ENCODE results near the gene PKD1.
"Not testable (repeated sequence)": the region's sequence is repeated elsewhere in the genome, so short reads cannot be mapped to it uniquely, and the experiment has no call there.

Gene PKD1

DNA sequence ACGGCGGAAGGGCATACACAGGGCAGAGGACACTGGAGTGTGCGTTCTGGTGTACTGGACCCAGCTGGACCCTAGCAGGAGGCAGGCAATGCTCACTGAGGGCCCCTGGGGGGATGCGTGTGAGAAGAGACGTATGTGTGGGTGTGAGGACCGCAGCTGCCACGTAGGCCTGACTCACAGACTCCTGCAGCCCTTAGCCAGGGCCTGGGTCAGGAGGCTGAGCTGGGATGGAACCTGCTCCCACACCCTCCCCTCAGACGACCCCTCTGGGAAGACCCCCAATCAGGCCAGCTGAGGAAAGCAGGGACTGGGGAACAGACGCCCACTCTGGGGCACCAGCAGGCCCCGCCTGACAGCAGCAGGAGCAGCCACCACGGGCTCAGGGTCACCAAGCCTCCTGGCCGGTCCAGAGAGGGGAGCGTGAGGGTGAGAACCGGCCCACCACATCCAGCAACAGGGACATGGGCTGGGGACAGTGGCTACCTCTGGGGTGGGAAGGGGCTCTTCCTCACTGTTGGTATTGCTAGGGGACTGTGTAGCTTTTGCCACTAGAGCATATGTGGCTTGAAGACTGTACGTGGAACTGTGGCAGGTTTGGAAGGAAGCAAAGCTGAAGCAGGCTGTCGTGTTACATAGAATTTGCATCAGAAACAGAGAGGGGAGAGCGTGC is 28.4 kb downstream of the PKD1 start:
- DNase-seq (ENCODE audit: low read depth): not testable (repeated sequence)

GRCh38 chr16:2106211-2106610 is 29.5 kb downstream of the PKD1 start:
- not testable (repeated sequence) for DNase-seq (ENCODE audit: low read depth)

GRCh38 chr16:2105769-2106168 is 29.9 kb downstream of the PKD1 start:
- DNase-seq (ENCODE audit: low read depth): not testable (repeated sequence)

DNA sequence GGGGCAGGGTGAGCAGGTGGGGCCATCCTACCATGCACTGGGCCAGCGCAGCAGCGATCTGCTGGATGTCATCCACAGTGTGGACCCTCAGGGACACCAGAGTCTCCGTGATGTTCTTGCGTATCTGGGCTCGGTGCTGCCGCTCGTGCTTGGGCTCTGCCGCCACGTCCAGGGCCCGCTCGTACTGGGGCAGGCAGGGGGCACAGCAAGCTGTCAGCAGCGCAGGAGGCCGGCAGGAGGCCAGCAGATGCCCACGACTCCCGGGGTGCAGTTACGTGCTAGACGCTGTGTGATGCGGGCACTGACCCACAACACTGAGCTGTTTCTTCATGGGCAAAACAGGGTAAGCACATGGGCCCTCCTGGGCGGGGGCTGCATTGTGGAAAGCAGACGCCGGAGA is 30.4 kb downstream of the PKD1 start:
- DNase-seq (ENCODE audit: low read depth): not testable (repeated sequence)

DNA sequence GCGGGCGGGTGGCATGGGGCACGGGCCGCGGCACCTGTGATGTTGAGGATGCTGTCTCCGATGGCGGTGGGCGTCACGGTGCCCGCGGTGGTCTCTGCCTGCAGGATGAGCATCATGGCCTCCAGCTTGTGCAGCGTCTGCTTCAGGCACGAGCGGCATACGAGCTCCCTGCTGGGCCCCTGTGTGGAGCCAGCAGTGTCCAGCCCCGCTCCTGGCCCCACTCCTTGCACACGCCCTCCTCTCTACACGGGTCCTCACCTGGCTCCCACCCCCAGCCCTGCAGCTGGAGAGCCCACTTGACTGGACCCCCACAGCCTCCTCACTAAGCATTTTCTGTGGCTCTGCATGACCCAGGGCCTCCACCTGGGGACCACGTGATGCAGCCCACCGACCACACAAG is 31.2 kb downstream of the PKD1 start:
- not testable (repeated sequence) for DNase-seq (ENCODE audit: low read depth)

DNA sequence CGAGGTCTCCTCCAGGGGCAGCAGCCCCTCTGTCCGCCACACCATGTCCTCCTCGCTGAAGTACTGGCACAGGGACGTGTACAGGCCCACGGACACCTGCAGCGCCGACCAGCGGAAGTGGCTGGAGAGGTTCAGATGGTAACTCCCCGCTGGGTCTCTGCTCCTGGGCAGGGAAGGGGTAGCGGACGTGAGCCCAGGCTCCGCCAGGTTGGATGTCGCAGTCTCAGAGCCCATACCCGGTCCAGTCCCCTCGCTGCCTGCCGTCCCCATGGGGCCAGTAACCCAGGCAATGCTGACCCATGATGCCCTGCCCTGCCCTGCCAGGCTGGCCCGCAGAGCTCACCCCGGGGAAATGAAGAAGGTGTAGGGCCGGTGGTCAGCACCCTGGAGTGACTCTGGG is 33.2 kb downstream of the PKD1 start:
- DNase-seq (ENCODE audit: low read depth): no peak

- DNase-seq (ENCODE audit: low read depth): not testable (repeated sequence)
Observed at GRCh38 chr16:2101581-2101980, 34.1 kb downstream of the PKD1 start.

DNA sequence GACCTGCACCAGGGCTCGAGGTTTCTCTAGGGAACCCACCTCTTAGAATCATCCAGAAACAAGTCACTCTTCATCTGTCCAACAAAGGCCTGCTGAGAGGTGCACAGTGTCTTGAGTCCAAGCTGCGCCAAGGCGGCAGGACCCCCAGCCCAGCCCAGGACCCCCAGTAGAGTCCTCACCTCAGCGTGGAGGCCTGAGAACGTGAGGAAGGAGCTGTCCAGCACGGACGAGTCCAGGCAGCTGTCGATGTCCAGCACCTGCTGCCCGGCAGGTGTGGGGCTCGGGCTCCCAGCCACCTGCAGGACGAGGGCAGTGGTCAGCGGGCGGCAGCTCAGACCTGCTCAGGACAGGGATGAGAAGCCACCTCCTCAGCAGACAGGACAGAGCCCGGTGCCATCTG is 38.0 kb downstream of the PKD1 start:
- not testable (repeated sequence) for DNase-seq (ENCODE audit: low read depth)

DNA sequence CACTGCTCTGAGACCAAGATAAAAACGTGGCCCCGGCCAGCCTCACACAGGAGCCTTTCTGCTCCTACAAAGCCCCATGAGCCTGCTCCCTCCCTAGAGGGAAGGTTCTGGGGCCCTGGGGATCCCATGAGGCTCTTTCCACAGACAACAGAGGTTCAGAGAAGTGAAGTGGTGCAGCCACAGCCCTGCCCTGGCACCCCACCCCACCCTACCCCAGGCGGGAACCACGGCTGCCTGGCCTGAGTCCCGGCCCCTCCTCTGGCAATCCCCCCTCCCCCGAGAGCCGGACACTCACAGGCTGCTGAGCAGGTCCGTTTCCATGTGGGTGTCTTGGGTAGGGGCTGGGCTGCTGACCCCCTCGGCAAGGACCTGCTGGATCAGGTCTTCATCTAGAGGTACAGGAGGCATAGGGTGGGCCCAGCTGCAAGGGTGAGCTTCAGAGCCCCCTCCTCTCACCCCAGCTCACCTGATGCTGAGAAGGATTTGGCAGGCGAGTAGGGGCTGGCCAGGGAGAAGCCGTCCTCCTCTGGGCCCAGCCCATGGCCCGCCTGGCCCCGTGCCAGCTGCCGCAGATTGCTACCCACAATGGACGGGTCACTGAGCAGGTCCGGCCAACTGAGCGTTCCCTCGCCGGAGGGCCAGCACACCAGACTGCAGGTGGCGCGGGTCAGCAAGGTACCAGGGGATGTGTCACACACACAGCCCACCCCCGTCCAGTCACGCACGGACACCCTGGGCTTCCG is 38.7 kb downstream of the PKD1 start:
- DNase-seq (ENCODE audit: low read depth): no peak

DNA sequence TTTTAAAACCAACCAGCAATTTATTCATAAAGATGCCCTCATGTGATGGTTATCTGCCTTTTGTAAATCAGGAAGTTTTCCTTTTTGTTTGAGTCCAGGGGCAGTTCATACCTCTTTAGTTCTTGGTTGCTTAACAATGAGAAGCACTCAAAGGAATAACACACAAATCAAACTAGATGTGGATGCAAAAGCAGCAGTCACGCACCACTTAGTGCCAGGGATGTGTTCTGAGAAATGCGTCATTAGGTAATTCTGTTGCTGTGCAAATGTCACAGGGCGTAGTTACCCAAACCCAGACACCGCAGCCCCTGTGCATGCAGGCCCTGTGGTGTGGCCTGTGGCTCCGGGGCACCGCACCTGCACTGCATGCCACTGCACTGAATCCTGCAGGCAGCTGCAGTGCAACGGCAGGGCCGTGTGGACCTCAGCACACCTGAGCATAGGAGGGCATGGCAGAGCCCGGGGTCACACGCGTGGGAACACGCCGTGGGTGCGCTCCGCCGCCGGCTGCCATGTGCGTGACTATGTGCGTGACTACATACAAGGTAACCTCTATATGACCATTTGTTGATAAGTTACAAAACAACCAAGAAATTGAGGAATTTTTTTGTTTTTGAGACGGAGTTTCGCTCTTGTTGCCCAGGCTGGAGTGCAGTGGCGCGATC is 39.6 kb downstream of the PKD1 start:
- DNase-seq (ENCODE audit: low read depth): no peak

DNA sequence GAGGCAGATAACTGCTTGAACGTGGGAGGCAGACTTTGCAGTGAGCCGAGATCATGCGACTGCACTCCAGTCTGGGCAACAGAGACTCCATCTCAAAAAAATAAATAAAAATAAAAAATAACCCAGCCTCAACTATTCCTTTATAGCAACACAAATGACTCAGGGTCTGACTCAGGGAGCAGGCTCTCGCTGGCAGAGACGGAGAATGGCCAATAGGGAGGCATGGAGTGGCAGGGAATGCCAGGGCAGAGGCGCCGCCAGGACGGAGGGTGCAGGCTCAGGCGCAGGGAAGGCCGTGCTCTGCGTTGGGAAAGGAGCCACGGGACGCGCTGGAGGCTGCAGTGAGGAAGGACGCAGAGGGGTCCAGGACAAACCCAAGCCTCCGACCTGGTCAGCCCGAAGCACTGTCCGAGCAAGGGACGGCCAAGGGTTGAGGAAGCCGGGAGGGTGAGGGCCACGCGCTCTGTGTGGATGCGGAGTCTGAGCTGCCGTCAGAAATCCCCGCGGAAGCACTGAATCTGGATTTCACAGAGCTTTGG is 40.3 kb downstream of the PKD1 start:
- no peak for DNase-seq (ENCODE audit: low read depth)

GRCh38 chr16:2093793-2094192 is 41.9 kb downstream of the PKD1 start:
- DNase-seq (ENCODE audit: low read depth): no peak

- DNase-seq (ENCODE audit: low read depth): no peak
Observed at GRCh38 chr16:2092866-2093265, 42.8 kb downstream of the PKD1 start.

GRCh38 chr16:2092256-2092620 is 43.5 kb downstream of the PKD1 start:
- DNase-seq (ENCODE audit: low read depth): no peak

- DNase-seq (ENCODE audit: low read depth): no peak
Observed at GRCh38 chr16:2091547-2092255, 44.0 kb downstream of the PKD1 start.

- DNase-seq (ENCODE audit: low read depth): peak; percentile 12
Observed at GRCh38 chr16:2090777-2091546, 44.7 kb downstream of the PKD1 start.

- DNase-seq (ENCODE audit: low read depth): no peak
Observed at GRCh38 chr16:2090481-2090776, 45.3 kb downstream of the PKD1 start.

DNA sequence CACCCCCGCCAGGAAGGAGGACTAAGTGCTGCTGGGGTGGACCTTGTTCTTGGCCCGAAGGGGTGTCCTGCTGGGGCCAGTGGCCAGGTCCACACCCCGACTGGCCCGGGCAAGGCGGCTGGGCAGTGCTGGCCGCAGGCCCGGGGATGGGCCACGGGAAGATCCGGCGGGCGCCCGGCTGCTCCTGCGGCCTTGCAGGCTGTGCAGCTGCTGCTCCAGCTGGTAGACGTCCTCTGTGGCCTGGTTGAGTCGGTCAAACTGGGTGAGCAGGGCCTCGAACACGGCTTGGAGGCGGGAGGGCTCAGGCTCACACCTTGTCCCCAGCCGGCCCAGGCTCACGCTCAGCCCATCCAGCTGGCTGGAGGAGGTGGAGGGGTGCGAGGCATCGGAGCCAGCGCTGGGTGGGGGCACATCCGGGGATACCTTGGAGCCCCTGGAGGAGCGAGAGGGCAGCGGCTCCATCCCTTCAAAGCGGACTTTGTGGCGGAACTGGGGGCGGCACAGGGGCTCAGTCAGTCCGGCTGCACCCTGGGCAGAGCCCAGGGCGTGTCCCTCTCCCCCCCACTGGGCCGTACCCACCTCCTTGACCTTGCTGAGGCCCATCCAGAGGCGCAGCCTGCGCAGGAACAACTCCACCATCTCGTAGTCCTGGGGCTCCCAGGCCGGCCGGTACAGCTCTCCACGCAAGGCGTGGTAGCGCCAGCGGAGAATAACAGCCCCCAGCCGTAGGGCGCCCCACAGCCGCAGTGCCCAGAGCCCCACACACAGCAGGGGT is 45.8 kb downstream of the PKD1 start:
- DNase-seq (ENCODE audit: low read depth): no peak

DNA sequence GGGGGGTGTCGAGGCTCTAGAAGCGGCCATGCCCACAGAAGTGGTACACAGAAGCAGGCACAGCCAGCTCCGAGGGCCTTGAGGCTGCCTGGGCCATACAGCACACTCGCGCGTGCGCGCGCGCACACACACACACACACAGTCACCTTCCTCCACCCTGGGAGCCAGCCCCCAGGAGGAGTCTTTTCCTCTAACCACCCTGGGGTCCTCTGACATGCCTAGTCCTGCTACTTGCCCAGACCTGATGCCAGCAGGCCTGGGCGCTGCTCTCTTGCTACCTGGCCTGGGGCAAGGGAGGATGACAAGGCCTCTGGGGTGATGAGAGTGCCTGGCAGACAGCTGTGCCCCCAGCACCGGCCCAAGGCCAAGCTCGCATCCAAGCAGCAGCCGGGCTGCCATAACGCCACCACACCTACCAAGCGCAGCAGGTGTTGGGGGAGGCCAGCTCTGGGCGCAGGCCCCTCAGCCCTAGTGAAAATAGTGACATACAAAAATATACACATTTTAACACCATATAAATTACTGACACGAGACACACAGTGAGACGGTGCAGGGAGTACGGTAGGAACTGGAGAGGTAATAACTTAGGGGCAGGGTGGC is 46.8 kb downstream of the PKD1 start:
- no peak for DNase-seq (ENCODE audit: low read depth)

Data from activated T-cell treated with anti-CD3 and anti-CD28 coated beads for 48 hours (primary cell).